K562 (cell line): ENCODE measurements around the gene LRRC4C. TPM values are rescaled to one million over a fixed set of nuclear protein-coding genes. Genes with fewer than 3 reads are reported as not detected.

Experiments used
- CEBPZ ChIP-seq: fragments of 150-350 bp; IDR thresholded peaks from 2 replicates; pipeline ENCODE4 v1.6.1; 2014; ENCODE audit warnings: low read depth, mild to moderate bottlenecking, low read length, borderline replicate concordance
- HMGXB4 ChIP-seq: sonication (generic); formaldehyde crosslinking; IDR thresholded peaks from 2 replicates; pipeline ENCODE4 v1.8.1; 2023; ENCODE audit warnings: mild to moderate bottlenecking, missing genetic modification reagents
- MITF ChIP-seq: IDR thresholded peaks from 2 replicates; pipeline ENCODE4 v1.6.1; 2014; ENCODE audit warnings: antibody characterized with exemption
- NR2C1 ChIP-seq, 2 experiments: fragments of 450-650 bp; IDR thresholded peaks; 2 replicates each; pipeline ENCODE4 v1.6.1; 2017; ENCODE audit warnings: mild to moderate bottlenecking in 2 of 2, antibody characterized with exemption in 1 of 2, inconsistent platforms in 1 of 2, missing compliant biosample characterization in 1 of 2, missing genetic modification characterization in 1 of 2
- RBM15 ChIP-seq: fragments of 200-400 bp; formaldehyde crosslinking; IDR thresholded peaks from 2 replicates; pipeline ENCODE4 v1.6.1; 2018; ENCODE audit warnings: mild to moderate bottlenecking, low read length, moderate library complexity; ENCODE audit not compliant: insufficient read depth
- RHOXF2B ChIP-seq: fragments of 250-450 bp; sonication (Bioruptor Pico); conservative IDR thresholded peaks from 2 replicates; pipeline ENCODE4 v1.5.1; 2021
- SMARCA4 ChIP-seq: fragments of 450-650 bp; IDR thresholded peaks from 2 replicates; pipeline ENCODE4 v1.6.1; 2016
- TBL1XR1 ChIP-seq, 2 experiments: IDR thresholded peaks; 2 replicates each; pipeline ENCODE4 v1.6.1; 2012; ENCODE audit warnings: improper control_type of control experiment in 2 of 2, low read length in 2 of 2, mild to moderate bottlenecking in 1 of 2
- YY1 ChIP-seq, 3 experiments: IDR thresholded peaks; 2 replicates each; pipeline ENCODE4 v1.6.1; 2011; ENCODE audit warnings: low read length in 2 of 3, mild to moderate bottlenecking in 2 of 3, moderate library complexity in 2 of 3, borderline replicate concordance in 1 of 3, control low read depth in 1 of 3, low read depth in 1 of 3; ENCODE audit not compliant: insufficient read depth in 3 of 3, insufficient replicate concordance in 2 of 3, control insufficient read depth in 1 of 3, insufficient read length in 1 of 3; ENCODE audit errors: extremely low read depth in 1 of 3
- ZNF134 ChIP-seq: fragments of 250-450 bp; sonication (Bioruptor Pico); conservative IDR thresholded peaks from 2 replicates; pipeline ENCODE4 v1.4.0; 2020
- ZNF75A ChIP-seq: fragments of 450-650 bp; formaldehyde crosslinking; IDR thresholded peaks from 2 replicates; pipeline ENCODE4 v1.4.0; 2020; ENCODE audit warnings: mild to moderate bottlenecking
- polyA plus RNA-seq, 8 experiments: library from polyadenylated mRNA; depleted of rRNA in 4 of 8; stranded (reverse) in 5 of 8; unstranded in 3 of 8; fragments of >200 nt; fragmentation: Nextera tagmentation in 2 of 8; fragmentation: Illumina TruSeq in 1 of 8; extraction: Ambion mirVana in 2 of 8; extraction: Trizol in 1 of 8; gene quantifications; 2 replicates each; pipeline versions ENCODE4 v1.2.1 to v1.2.3, GENCODE V29; 2011 to 2014; ENCODE audit warnings: inconsistent platforms in 1 of 8, missing spikeins in 1 of 8
- total RNA-seq, 7 experiments: library from RNA; depleted of rRNA in 6 of 7; stranded (reverse); fragments of >200 nt in 6 of 7; fragmentation: Illumina TruSeq in 2 of 7; extraction: Trizol in 2 of 7; gene quantifications; 2 replicates each; pipeline versions ENCODE4 v1.2.1 to v1.2.3, GENCODE V29; 2011 to 2021; ENCODE audit warnings: low replicate concordance in 1 of 7

LRRC4C gene
- total and polyA plus RNA-seq, 9 of the 15 experiments (the other 6 are each of a cell fraction or from before 2014, with no cell fraction given), result not detected

- TF ChIP-seq YY1 (IDR thresholded peaks at IDR 0.05; ENCODE audit: borderline replicate concordance in 1 of 3, control insufficient read depth in 1 of 3, extremely low read depth in 1 of 3, insufficient read depth in 3 of 3, insufficient read length in 1 of 3, insufficient replicate concordance in 2 of 3, low read depth in 1 of 3, low read length in 2 of 3), result no peak
- no peak for TF ChIP-seq RBM15
- no peak for TF ChIP-seq ZNF75A (CRISPR knock-in tag)
- no peak for TF ChIP-seq NR2C1 (IDR thresholded peaks at IDR 0.05)
- no peak for TF ChIP-seq NR2C1 (tag; IDR thresholded peaks at IDR 0.05)
- no peak for TF ChIP-seq MITF
- no peak for TF ChIP-seq TBL1XR1 (IDR thresholded peaks at IDR 0.05; ENCODE audit: low read length in 2 of 2)
- no peak for TF ChIP-seq SMARCA4
- TF ChIP-seq RHOXF2B (CRISPR knock-in tag), result no peak
- no peak for TF ChIP-seq HMGXB4 (CRISPR knock-in tag)
- TF ChIP-seq CEBPZ, result no peak
- no peak for TF ChIP-seq ZNF134
Measured at GRCh38 chr11:40235841-40236240, 1223.6 kb downstream of the LRRC4C start (continued).
